Effector CD8-positive, alpha-beta T cell (primary cell): Measurements from ENCODE around the gene LCN9.

ENCODE experiments used
- DNase-seq: peaks from one replicate; lab custom pipeline; 2025; lab: John Stamatoyannopoulos, UW

LCN9 gene

GRCh38 chr9:135698767-135699166 lies 35.7 kb downstream of the LCN9 start:
- DNase-seq = no peak

- no peak for DNase-seq
Measured at GRCh38 chr9:135699440-135699839, 36.3 kb downstream of the LCN9 start, which contains the start of gene SOHLH1. SOHLH1 (minus strand) TSS chr9:135699481; CDS start chr9:135699467, 14 bp downstream.

GRCh38 chr9:135700525-135700924 lies 37.4 kb downstream of the LCN9 start:
- DNase-seq = no peak

- no peak for DNase-seq
Measured at GRCh38 chr9:135701067-135701958, 38.2 kb downstream of the LCN9 start.

GRCh38 chr9:135701959-135702721 lies 39.0 kb downstream of the LCN9 start, which contains the start of gene KCNT1:
KCNT1 (plus strand) TSS chr9:135702185; CDS start chr9:135702259, 74 bp downstream.
- DNase-seq = peak; percentile 38

GRCh38 chr9:135703726-135704125 lies 40.6 kb downstream of the LCN9 start:
- DNase-seq = no peak

GRCh38 chr9:135704483-135704882 lies 41.4 kb downstream of the LCN9 start:
- DNase-seq = no peak

- no peak for DNase-seq
Measured at GRCh38 chr9:135705376-135705775, 42.3 kb downstream of the LCN9 start.

GRCh38 chr9:135706288-135706687 lies 43.2 kb downstream of the LCN9 start:
- DNase-seq = no peak

GRCh38 chr9:135707252-135708138 lies 44.4 kb downstream of the LCN9 start:
- no peak for DNase-seq

- no peak for DNase-seq
Measured at GRCh38 chr9:135708164-135708563, 45.1 kb downstream of the LCN9 start.

- no peak for DNase-seq
Measured at GRCh38 chr9:135711391-135711790, 48.3 kb downstream of the LCN9 start.

- DNase-seq = no peak
Measured at GRCh38 chr9:135711881-135712280, 48.8 kb downstream of the LCN9 start.

- DNase-seq = no peak
Measured at GRCh38 chr9:135712613-135713295, 49.6 kb downstream of the LCN9 start.

- no peak for DNase-seq
Measured at GRCh38 chr9:135714242-135715055, 51.3 kb downstream of the LCN9 start.

GRCh38 chr9:135715056-135715595 lies 52.0 kb downstream of the LCN9 start:
- no peak for DNase-seq

- DNase-seq = no peak
Measured at GRCh38 chr9:135716045-135716444, 52.9 kb downstream of the LCN9 start.
